Right lobe of liver (tissue), 6 donors: ENCODE data around the gene KCNQ1. TPM values are rescaled to one million over a fixed set of nuclear protein-coding genes. Genes with fewer than 3 reads are reported as not detected.

ENCODE experiments used
- ATAC-seq, 4 donors: fragments of 200-7000 bp; cut with Tn5 transposase; one replicate each; pipeline ENCODE4 v1.9.1; 2020; ENCODE audit warnings: mild to moderate bottlenecking in 4 of 4, moderate library complexity in 4 of 4
- DNase-seq, 3 donors: peaks; one replicate each; pipeline ENCODE4 v3.0.0-alpha.2; 2020
- H3K27ac ChIP-seq, 3 donors: fragments of 200-600 bp; one replicate each; pipeline ENCODE4 v1.8.0; 2022
- H3K27me3 ChIP-seq, 2 donors: fragments of 200-600 bp; one replicate each; pipeline ENCODE4 v1.8.0; 2022
- H3K36me3 ChIP-seq, 4 donors: fragments of 200-600 bp; sonication (generic) in 1 of 4; one replicate each; pipeline versions ENCODE4 v1.5.1 to v1.8.0; 2017 to 2022; ENCODE audit warnings: control low read depth in 1 of 4
- H3K4me1 ChIP-seq, 4 donors: fragments of 200-600 bp; sonication (generic) in 1 of 4; one replicate each; pipeline versions ENCODE4 v1.5.1 to v1.8.0; 2017 to 2022; ENCODE audit warnings: control low read depth in 1 of 4
- H3K4me3 ChIP-seq, 3 donors: fragments of 200-600 bp; one replicate each; pipeline ENCODE4 v1.8.0; 2022
- H3K9me3 ChIP-seq, 4 donors: fragments of 200-600 bp; sonication (generic) in 1 of 4; one replicate each; pipeline versions ENCODE4 v1.5.1 to v1.8.0; 2017 to 2022; ENCODE audit warnings: control low read depth in 1 of 4
- CTCF ChIP-seq, 4 donors: fragments of 200-600 bp in 3 of 4; fragments of 450-650 bp in 1 of 4; IDR thresholded peaks; one replicate each; pipeline versions ENCODE4 v1.5.1 to v1.8.0; 2016 to 2022; ENCODE audit warnings: antibody characterized with exemption in 4 of 4, mild to moderate bottlenecking in 2 of 4
- POLR2A ChIP-seq: fragments of 450-650 bp; IDR thresholded peaks from one replicate; pipeline ENCODE4 v1.6.1; 2017; ENCODE audit warnings: antibody characterized with exemption, mild to moderate bottlenecking
- WGBS: methylation state at CpG from one replicate; pipeline ENCODE4 v1.1.6; 2018; ENCODE audit warnings: low coverage, low lambda C conversion rate; ENCODE audit not compliant: insufficient coverage; ENCODE audit errors: missing lambda C conversion rate; 5-methylcytosine and 5-hydroxymethylcytosine counted together
- intact Hi-C, 2 donors: fragments of 100-400 bp; cut with DNase I; formaldehyde crosslinking; loops; one replicate each; pipeline versions ENCODE4 v1.11.2 to v1.14.1; 2022
- total RNA-seq, 6 experiments: library from RNA; depleted of rRNA in 2 of 6; stranded (reverse); fragments of >200 nt in 2 of 6; fragmentation: NEBNext Ultra II Directional in 3 of 6; extraction: Animal tissue kit (Norgen Biotek cat#: 25700) in 3 of 6; gene quantifications; one replicate each; pipeline versions ENCODE4 v1.1.0 to v1.2.4, GENCODE V29; 2016 to 2023
- donor health status: DM: no; HTN: yes; CAD: no.
- donor health status: DM: no; HTN: no; CAD: no.
- donor health status: DM: no; HTN: no; CAD: no.
- donor health status: DM: no; HTN: yes; CAD: no.
- donor health status: DM: no; HTN: yes; CAD: no.

Gene KCNQ1
- total RNA-seq, 6 experiments from 2014 or later = 0.61 to 2.4 (median 1.8) TPM

GRCh38 chr11:2788168-2789071 lies 343.6 kb downstream of the KCNQ1 start:
- ATAC-seq = no peak
- peak in 2 of 3 donors; percentile 9 to 31 for DNase-seq

GRCh38 chr11:2789331-2789730 lies 344.5 kb downstream of the KCNQ1 start:
- DNase-seq (peak in 2 of 3 donors; percentile 5 to 32), ATAC-seq (no peak)
- Histone ChIP-seq H3K4me3 (no peak overlapping the region), H3K27me3 (no peaks in the 10 kb centered on the region), H3K4me1 (no peaks in the 10 kb centered on the region), H3K27ac (no peak overlapping the region), H3K36me3 (no peaks in the 10 kb centered on the region), H3K9me3 (no peaks in the 10 kb centered on the region)
- WGBS = 60% methylated on average over 2 of the region's 18 CpGs
- intact Hi-C loops = no loop called here
- TF ChIP-seq POLR2A = no peak
- no peak for TF ChIP-seq CTCF (IDR thresholded peaks at IDR 0.05)

More at GRCh38 chr11:2788168-2789071, 343.6 kb downstream of the KCNQ1 start:
- 43% methylated on average over 9 of the region's 22 CpGs for WGBS
- Histone ChIP-seq H3K9me3 (no peaks in the 10 kb centered on the region), H3K27ac (no peak overlapping the region), H3K4me1 (no peaks in the 10 kb centered on the region), H3K27me3 (no peaks in the 10 kb centered on the region), H3K36me3 (no peaks in the 10 kb centered on the region), H3K4me3 (no peak overlapping the region)
- intact Hi-C loops = no loop called here
- TF ChIP-seq POLR2A (no peak), CTCF (IDR thresholded peaks at IDR 0.05) (no peak)

GRCh38 chr11:2789791-2790567 lies 345.2 kb downstream of the KCNQ1 start:
- ATAC-seq = no peak
- Histone ChIP-seq H3K27ac (no peak overlapping the region), H3K9me3 (no peaks in the 10 kb centered on the region), H3K36me3 (no peaks in the 10 kb centered on the region), H3K27me3 (no peaks in the 10 kb centered on the region), H3K4me1 (no peaks in the 10 kb centered on the region), H3K4me3 (no peak overlapping the region)
- no peak for TF ChIP-seq POLR2A
- no peak for TF ChIP-seq CTCF (IDR thresholded peaks at IDR 0.05)
- intact Hi-C loops = no loop called here
- WGBS = 100% methylated on average over 1 of the region's 6 CpGs
- peak in 2 of 3 donors; percentile 2 to 42 for DNase-seq

GRCh38 chr11:2790568-2790921 lies 345.7 kb downstream of the KCNQ1 start:
- no peaks in the 10 kb centered on the region for H3K27me3 ChIP-seq
- 88% methylated on average over 5 of the region's 14 CpGs for WGBS
- H3K36me3 ChIP-seq = no peaks in the 10 kb centered on the region
- H3K4me3 ChIP-seq = no peak overlapping the region
- intact Hi-C loops = no loop called here
- H3K27ac ChIP-seq = no peak overlapping the region
- no peaks in the 10 kb centered on the region for H3K4me1 ChIP-seq
- no peaks in the 10 kb centered on the region for H3K9me3 ChIP-seq
- ATAC-seq = no peak
- peak in 2 of 3 donors; percentile 5 to 39 for DNase-seq
- TF ChIP-seq CTCF (IDR thresholded peaks at IDR 0.05) = no peak
